ENCODE measurements around the gene AK8. TPM values are rescaled to one million over a fixed set of nuclear protein-coding genes. Genes with fewer than 3 reads are reported as not detected.
A peak's percentile ranks its signal among the peaks of the same experiment; 100 is the strongest.

The AK8 gene
- total RNA-seq, 2 experiments from 2014 or later: 0.27 TPM; not detected in 1

DNA sequence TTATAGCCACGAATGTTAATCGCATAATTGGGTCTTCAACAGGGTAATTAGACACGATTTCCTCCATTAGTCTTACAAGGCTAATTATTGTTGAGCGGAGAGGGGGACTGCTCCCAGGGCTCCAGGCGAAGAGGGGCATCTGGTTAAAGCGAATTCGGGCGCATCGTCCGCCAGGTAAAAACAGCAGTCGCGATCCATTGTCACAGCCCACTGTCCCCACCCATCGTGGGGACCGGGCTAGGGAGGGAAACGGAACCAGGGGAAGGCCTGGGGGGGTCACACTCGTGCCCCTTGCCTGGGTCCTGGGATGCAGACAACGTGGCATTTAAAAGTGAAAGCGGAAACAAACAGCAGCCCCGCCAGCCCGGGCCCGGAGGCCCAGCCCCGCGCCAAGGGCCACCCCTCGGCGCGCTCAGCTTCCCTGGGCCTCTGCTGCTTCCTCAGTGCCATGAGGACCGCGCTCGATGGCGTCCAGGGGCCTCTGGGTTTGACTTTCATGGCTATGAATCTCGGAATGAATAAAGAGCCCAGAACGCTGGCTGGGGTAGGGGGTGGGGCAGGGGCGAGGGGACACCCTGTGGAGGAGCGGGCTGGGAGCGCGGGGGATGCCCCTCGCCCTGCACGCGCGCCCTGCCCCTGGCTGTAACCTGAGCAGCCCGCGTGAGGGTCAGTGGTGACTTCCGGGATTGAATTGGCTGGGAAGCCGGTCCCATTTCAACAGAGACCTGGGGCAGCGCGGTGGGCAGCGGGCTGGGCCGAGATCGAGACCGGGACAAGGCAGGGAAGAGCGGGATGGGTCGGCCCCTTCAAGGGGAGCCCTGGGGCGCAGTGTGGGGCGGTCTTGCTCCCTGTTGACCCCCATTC, 107.9 kb downstream of the AK8 start:
- Histone ChIP-seq H3K4me2 (ENCODE audit: low read length) (peak overlapping the region; percentile 95), H3K4me1 (ENCODE audit: insufficient read depth, low read length, poor library complexity, severe bottlenecking) (peaks cover 7% of the 10 kb centered on the region), H2AFZ (ENCODE audit: low read length) (peak overlapping the region; percentile 98), H3K4me3 (ENCODE audit: low read depth, low read length, poor library complexity, severe bottlenecking) (peak overlapping the region; percentile 80), H4K20me1 (ENCODE audit: insufficient read depth, low read length) (no peaks in the 10 kb centered on the region), H3K9me3 (ENCODE audit: low read length) (no peaks in the 10 kb centered on the region), H3K36me3 (ENCODE audit: insufficient read depth, low read length) (no peaks in the 10 kb centered on the region), H3K79me2 (ENCODE audit: insufficient read depth, low read depth, low read length) (no peaks in the 10 kb centered on the region), H3K9me2 (ENCODE audit: insufficient read depth, low read length) (no peaks in the 10 kb centered on the region), H3K27ac (ENCODE audit: low read depth, low read length, poor library complexity, severe bottlenecking) (peak overlapping the region; percentile 19)
- ChIA-PET POLR2A (interaction anchor here (0.6 kb wide), 1 partner anchor 416 kb away, joined by 3 read pairs; the partner anchor contains the start of gene SETX), CTCF (ENCODE audit: unreplicated experiment) (no interaction called here)
- peak; percentile 61 for DNase-seq (ENCODE audit: low spot score)
- intact Hi-C loops (cut with micrococcal nuclease; ENCODE audit: unreplicated experiment): no loop called here
- no TSS peak for BruUV-seq (replicated peaks)
- TF ChIP-seq CTCF (conservative IDR thresholded peaks at IDR 0.05; ENCODE audit: low read length): no peak
- TF ChIP-seq EZH2phosphoT487 (IDR thresholded peaks at IDR 0.05; ENCODE audit: borderline replicate concordance, low read depth, low read length): no peak

DNA sequence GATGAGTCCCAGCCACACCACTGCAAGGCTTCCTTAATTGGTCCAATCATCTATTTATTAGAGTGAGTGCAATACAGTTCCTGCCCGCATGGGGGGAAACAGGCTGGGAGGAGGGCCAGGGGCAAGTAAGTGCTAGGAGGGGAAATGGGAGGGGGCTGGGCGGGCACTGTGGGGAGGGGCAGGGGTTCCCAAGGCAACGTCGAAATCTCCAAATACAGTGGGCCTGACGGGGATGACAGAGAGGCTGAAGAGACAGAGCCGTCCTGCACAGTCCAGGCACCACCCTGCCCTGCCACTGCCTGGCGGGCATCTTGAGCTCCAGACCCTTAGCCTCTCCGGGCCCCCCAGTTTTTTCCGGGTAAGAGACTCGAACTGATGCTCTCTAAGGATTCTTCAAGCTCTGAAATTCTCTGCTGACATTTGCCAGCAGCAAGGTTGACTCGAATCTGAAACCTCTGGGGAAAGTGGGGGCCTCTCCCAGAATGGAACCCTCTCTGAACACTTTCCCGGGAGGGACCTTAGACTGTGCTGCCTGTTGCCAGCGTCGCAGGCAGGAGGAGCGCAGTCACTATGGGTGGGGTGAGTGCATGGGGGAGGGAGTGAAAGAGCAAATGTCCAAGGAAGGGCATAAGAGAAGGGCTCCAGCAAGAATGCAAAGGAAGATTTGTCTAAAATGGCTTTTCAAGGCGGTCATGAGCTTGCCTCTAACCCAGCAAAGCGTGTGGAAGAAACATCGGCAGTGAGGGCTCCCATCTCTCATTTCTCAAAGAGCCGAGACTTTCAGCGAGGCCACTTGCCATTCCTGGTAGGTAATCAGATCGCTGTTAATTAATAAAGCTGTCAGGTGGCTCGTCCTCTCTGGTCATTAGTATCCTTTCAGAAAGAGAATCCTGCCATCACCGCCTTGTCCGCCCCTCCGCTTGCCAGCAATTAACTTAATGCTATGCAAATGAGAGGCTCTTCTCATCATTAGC, 108.9 kb downstream of the AK8 start:
- Histone ChIP-seq H3K4me1 (ENCODE audit: insufficient read depth, low read length, poor library complexity, severe bottlenecking) (peaks cover 7% of the 10 kb centered on the region), H3K9me3 (ENCODE audit: low read length) (no peaks in the 10 kb centered on the region), H3K36me3 (ENCODE audit: insufficient read depth, low read length) (no peaks in the 10 kb centered on the region), H3K79me2 (ENCODE audit: insufficient read depth, low read depth, low read length) (no peaks in the 10 kb centered on the region), H2AFZ (ENCODE audit: low read length) (peak overlapping the region; percentile 98), H3K9me2 (ENCODE audit: insufficient read depth, low read length) (no peaks in the 10 kb centered on the region), H3K4me2 (ENCODE audit: low read length) (peak overlapping the region; percentile 95), H3K27ac (ENCODE audit: low read depth, low read length, poor library complexity, severe bottlenecking) (peak overlapping the region; percentile 19), H4K20me1 (ENCODE audit: insufficient read depth, low read length) (no peaks in the 10 kb centered on the region), H3K4me3 (ENCODE audit: low read depth, low read length, poor library complexity, severe bottlenecking) (peak overlapping the region; percentile 80)
- TF ChIP-seq EZH2phosphoT487 (IDR thresholded peaks at IDR 0.05; ENCODE audit: borderline replicate concordance, low read depth, low read length): no peak
- peak; percentile 67 for TF ChIP-seq CTCF (conservative IDR thresholded peaks at IDR 0.05; ENCODE audit: low read length)
- intact Hi-C loops (cut with micrococcal nuclease; ENCODE audit: unreplicated experiment): no loop called here
- peak; percentile 73 for DNase-seq (ENCODE audit: low spot score)
- ChIA-PET POLR2A (interaction anchor here (0.6 kb wide), 1 partner anchor 415 kb away, joined by 3 read pairs; the partner anchor contains the start of gene SETX), CTCF (ENCODE audit: unreplicated experiment) (no interaction called here)
- TSS peak; percentile 89 for BruUV-seq (replicated peaks)

All from OCI-LY7 (cell line).